IPS DF 6.9 (cell line): ENCODE results near the gene CAPN12.

Source experiments
- DNase-seq: peaks from one replicate; pipeline ENCODE4 v3.0.0-alpha.2; 2013; ENCODE audit warnings: low read depth, low spot score
- H3K27ac ChIP-seq: one replicate; pipeline ENCODE4 v1.5.1; 2013; ENCODE audit warnings: low read length, control low read depth
- H3K27me3 ChIP-seq: 2 replicates; pipeline ENCODE4 v1.6.1; 2013; ENCODE audit warnings: mild to moderate bottlenecking, low read length; ENCODE audit not compliant: control insufficient read depth, insufficient read depth
- H3K36me3 ChIP-seq: 2 replicates; pipeline ENCODE4 v1.6.1; 2013; ENCODE audit warnings: low read length; ENCODE audit not compliant: control insufficient read depth, insufficient read depth
- H3K4me1 ChIP-seq: 2 replicates; pipeline ENCODE4 v1.6.1; 2013; ENCODE audit warnings: low read length; ENCODE audit not compliant: control insufficient read depth, insufficient read depth
- H3K4me3 ChIP-seq: 2 replicates; pipeline ENCODE4 v1.5.1; 2013; ENCODE audit warnings: mild to moderate bottlenecking, low read length
- H3K9me3 ChIP-seq: 2 replicates; pipeline ENCODE4 v1.6.1; 2013; ENCODE audit warnings: low read length, inconsistent platforms; ENCODE audit not compliant: control insufficient read depth, insufficient read depth
- whole genome bisulfite sequencing: extraction: QIAGEN DNeasy Blood & Tissue Kit; methylation state at CpG from one replicate; pipeline ENCODE4 v1.1.7; 2013; ENCODE audit warnings: mixed read lengths, missing lambda C conversion rate; ENCODE audit not compliant: insufficient read length, insufficient coverage; 5-methylcytosine and 5-hydroxymethylcytosine counted together

CAPN12 gene

DNA sequence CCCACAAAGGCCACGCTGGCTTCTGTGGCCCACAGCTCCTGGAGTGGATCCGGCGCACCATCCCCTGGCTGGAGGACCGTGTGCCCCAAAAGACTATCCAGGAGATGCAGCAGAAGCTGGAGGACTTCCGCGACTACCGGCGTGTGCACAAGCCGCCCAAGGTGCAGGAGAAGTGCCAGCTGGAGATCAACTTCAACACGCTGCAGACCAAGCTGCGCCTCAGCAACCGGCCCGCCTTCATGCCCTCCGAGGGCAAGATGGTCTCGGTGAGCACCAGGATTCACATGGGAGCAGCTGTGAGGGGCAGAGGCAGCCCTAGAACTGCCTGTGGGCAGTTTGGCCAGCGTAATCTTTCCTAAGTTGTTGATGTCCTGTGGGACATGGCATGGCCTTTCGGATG, 27.2 kb downstream of the CAPN12 start:
- Histone ChIP-seq H3K27ac (no peak overlapping the region), H3K27me3 (no peaks in the 10 kb centered on the region), H3K4me3 (no peak overlapping the region), H3K9me3 (no peaks in the 10 kb centered on the region), H3K4me1 (no peaks in the 10 kb centered on the region), H3K36me3 (peaks cover 58% of the 10 kb centered on the region)
- WGBS: no CpG with 5 or more reads among the region's 17 CpGs
- no peak for DNase-seq

DNA sequence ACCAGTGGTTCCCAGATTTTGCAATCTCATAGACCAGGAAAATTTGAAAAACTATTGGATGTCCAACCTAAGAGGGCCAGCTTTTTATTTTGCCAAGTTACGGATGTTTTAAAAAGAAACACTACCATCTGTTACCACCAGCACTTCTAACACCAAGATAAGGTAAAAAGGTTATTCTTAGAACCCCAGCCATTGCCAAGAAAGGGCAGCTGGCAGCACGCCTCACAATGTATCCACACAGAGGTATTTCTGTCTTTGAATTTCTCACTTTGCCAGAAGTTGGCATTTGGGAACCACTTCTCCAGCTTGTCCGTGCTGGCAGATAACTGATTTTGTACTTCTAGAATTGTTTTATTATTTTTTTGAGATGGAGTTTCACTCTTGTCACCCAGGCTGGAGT, 28.7 kb downstream of the CAPN12 start:
- H3K27me3 ChIP-seq: no peaks in the 10 kb centered on the region
- H3K4me1 ChIP-seq: no peaks in the 10 kb centered on the region
- WGBS: no CpG with 5 or more reads among the region's 3 CpGs
- no peak overlapping the region for H3K27ac ChIP-seq
- DNase-seq: no peak
- no peak overlapping the region for H3K4me3 ChIP-seq
- H3K9me3 ChIP-seq: no peaks in the 10 kb centered on the region
- peaks cover 57% of the 10 kb centered on the region for H3K36me3 ChIP-seq

DNA sequence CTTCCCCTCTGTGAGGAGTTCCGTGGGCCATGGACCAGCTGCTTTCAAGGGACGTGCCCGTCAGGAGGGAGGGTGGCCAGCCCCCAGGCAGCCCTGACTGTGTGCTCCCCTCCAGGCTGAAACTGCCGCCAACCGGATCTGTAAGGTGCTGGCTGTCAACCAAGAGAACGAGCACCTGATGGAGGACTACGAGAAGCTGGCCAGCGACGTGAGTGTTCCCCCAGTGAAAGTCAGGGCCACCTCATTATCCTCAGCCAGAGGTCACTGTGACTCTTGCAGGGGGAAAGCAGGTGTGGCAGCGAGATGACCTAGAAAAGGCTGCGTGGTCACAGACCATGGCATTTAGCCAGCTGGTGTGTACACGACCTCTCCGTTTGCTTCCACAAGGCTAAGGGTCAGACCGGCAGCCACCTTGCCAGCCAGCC, 29.9 kb downstream of the CAPN12 start:
- H3K36me3 ChIP-seq: peaks cover 61% of the 10 kb centered on the region
- no peaks in the 10 kb centered on the region for H3K9me3 ChIP-seq
- H3K27ac ChIP-seq: no peak overlapping the region
- no peaks in the 10 kb centered on the region for H3K4me1 ChIP-seq
- no peaks in the 10 kb centered on the region for H3K27me3 ChIP-seq
- H3K4me3 ChIP-seq: no peak overlapping the region
- whole genome bisulfite sequencing: no CpG with 5 or more reads among the region's 14 CpGs
- DNase-seq: no peak

DNA sequence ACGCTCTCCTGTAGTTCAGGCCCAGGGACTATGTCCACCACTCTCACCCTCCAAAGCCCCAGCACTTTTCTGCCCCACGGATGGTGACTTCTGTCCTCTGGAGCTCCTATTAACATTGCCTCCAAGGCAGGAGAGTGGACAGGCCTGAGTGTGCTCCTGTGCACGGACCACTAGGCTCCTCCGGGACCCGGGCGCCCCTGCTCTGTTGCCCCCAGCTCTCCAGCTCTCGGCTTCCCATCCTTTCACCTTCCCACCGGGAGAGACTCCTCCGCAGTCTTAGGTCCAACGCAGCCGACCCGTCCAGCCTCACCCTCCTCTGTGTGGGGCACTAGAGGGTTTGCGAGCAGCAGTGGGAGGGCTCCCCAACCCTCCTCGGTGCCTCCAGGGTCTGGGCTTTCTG, 30.4 kb downstream of the CAPN12 start:
- H3K4me3 ChIP-seq: no peak overlapping the region
- H3K36me3 ChIP-seq: peaks cover 62% of the 10 kb centered on the region
- H3K9me3 ChIP-seq: no peaks in the 10 kb centered on the region
- H3K4me1 ChIP-seq: no peaks in the 10 kb centered on the region
- no peaks in the 10 kb centered on the region for H3K27me3 ChIP-seq
- no peak overlapping the region for H3K27ac ChIP-seq
- WGBS: no CpG with 5 or more reads among the region's 14 CpGs
- no peak for DNase-seq

DNA sequence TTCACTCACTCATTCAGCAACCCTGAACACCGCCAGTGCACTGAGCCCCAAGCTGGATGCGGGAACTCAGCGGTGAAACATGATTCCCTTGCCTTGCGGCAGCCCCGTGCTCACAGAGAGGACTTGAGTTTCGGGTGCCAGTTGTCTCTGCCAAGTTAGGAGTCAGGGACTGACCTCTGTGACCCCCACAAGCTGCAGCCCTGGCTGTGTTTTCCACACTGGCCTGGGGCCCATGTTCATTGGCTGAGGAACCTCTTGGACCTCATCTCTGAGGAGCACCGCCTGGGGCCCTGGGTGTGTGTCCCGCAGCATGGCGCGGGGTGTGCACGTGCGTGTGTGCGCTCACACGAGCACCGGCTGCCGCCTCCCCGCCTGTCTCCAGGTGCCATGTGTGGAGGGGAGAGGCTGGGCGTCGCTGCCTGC, 31.0 kb downstream of the CAPN12 start:
- Histone ChIP-seq H3K4me1 (no peaks in the 10 kb centered on the region), H3K36me3 (peaks cover 61% of the 10 kb centered on the region), H3K9me3 (no peaks in the 10 kb centered on the region), H3K27me3 (no peaks in the 10 kb centered on the region), H3K27ac (no peak overlapping the region), H3K4me3 (no peak overlapping the region)
- no CpG with 5 or more reads among the region's 19 CpGs for WGBS
- no peak for DNase-seq

DNA sequence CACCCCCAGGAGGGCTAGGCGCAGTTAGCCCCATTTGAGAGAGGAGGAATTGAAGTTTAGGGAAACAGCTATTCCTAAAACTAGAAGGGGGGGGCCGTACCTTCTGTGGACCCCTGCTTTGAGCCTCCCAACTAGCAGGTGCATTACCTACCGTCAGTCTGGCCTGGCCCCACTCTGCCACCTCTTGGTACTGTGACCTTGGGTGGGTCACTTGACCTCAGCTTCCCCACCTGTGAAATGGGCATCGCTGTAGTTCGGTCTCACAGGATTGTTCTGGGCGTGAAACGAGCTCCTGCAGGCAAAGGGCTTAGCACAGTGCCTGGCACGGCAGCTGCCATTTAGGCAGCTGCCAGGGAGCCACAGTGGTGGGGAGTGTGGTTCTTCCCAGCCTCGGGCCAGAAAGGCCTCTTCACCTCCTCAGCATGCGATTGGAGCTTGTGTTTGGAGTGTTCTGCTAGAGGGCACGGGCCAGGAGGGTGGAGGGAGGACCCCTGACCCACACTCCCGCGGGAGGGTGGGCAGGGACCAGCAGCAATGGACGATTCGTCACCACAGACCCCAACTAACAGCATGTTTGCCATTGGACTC, 32.0 kb downstream of the CAPN12 start:
- no peaks in the 10 kb centered on the region for H3K9me3 ChIP-seq
- no peak for DNase-seq
- peaks cover 63% of the 10 kb centered on the region for H3K36me3 ChIP-seq
- H3K27me3 ChIP-seq: no peaks in the 10 kb centered on the region
- no peak overlapping the region for H3K27ac ChIP-seq
- no CpG with 5 or more reads among the region's 15 CpGs for WGBS
- H3K4me1 ChIP-seq: no peaks in the 10 kb centered on the region
- no peak overlapping the region for H3K4me3 ChIP-seq

DNA sequence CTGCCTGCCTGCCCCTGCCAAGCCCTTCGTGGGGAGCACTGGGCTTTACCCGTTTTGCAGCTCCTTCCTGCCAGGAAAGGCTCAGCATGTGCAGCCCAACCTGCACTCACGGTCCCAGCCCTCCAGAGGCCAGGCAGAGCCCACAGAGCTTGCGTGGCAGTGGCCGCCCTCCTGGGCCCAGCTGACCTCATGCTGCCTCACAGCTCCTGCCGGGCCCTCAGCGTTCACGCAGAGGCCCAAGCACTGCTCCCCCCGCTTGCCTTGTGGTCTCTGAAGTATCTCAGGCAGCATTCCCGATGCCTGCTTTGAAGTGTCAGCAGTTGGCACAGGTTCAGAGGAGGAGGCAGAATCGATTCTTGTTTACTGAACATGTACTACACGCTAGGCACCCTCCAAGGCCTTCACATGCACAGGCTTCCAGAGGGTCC, 32.5 kb downstream of the CAPN12 start:
- no peak overlapping the region for H3K27ac ChIP-seq
- H3K4me3 ChIP-seq: no peak overlapping the region
- no peak for DNase-seq
- H3K36me3 ChIP-seq: peaks cover 61% of the 10 kb centered on the region
- no CpG with 5 or more reads among the region's 12 CpGs for WGBS
- H3K4me1 ChIP-seq: no peaks in the 10 kb centered on the region
- no peaks in the 10 kb centered on the region for H3K9me3 ChIP-seq
- no peaks in the 10 kb centered on the region for H3K27me3 ChIP-seq

DNA sequence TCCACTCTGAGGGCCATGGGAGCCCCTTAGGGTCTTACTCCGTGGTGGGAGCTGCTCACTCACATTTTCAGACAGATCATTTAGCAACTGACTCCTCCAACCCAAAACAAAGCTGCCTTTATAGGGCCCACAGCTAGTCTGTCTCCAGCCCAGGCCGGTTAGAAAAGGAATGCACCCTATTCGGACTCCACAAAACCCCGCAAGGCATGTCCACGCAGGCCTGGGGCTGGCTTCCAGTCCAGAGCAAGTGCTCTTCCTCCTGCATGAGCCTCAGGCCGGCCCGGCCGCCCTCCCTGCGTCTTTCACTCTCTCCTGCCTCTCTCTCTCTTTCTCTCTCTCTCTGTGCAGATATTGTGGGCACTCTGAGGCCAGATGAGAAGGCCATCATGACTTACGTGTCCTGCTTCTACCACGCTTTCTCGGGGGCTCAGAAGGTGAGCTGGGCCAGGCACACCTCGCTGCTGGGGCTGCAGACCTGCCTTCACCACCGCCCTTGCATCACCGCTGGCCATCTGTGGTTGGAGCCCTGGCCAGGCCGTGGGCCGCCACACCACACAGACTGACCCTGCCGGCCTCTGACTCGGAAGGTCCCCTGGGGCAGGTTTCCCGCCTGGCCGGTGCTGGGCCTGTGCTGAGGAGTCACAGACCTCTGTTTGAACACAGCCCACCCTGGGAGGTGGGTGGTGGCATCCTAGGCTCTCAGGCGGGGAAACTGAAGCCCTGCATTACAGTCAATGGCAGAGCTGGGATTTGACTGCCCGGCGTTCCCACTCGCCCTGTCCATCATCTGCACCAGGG, 33.1 kb downstream of the CAPN12 start:
- no peaks in the 10 kb centered on the region for H3K9me3 ChIP-seq
- no peak overlapping the region for H3K27ac ChIP-seq
- peaks cover 65% of the 10 kb centered on the region for H3K36me3 ChIP-seq
- H3K4me3 ChIP-seq: no peak overlapping the region
- no peaks in the 10 kb centered on the region for H3K27me3 ChIP-seq
- no CpG with 5 or more reads among the region's 25 CpGs for WGBS
- no peak for DNase-seq
- H3K4me1 ChIP-seq: no peaks in the 10 kb centered on the region

DNA sequence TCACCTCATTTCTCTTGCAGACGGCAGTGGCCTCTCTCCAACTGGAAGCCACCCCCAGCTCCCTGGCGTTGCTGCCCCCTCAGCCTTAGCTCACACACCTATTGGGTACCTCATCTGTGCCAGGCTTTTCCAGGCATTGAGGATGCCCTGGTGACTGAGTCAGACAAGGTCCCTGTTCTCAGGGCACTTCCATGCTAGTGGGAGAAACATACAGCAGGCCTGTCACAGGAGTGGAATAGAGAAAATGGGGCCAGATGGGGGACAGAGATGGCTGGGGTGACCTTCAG, 33.9 kb downstream of the CAPN12 start:
- no peaks in the 10 kb centered on the region for H3K4me1 ChIP-seq
- no peak for DNase-seq
- H3K27me3 ChIP-seq: no peaks in the 10 kb centered on the region
- no peaks in the 10 kb centered on the region for H3K9me3 ChIP-seq
- no CpG with 5 or more reads among the region's 2 CpGs for WGBS
- H3K27ac ChIP-seq: no peak overlapping the region
- peaks cover 73% of the 10 kb centered on the region for H3K36me3 ChIP-seq
- H3K4me3 ChIP-seq: no peak overlapping the region

DNA sequence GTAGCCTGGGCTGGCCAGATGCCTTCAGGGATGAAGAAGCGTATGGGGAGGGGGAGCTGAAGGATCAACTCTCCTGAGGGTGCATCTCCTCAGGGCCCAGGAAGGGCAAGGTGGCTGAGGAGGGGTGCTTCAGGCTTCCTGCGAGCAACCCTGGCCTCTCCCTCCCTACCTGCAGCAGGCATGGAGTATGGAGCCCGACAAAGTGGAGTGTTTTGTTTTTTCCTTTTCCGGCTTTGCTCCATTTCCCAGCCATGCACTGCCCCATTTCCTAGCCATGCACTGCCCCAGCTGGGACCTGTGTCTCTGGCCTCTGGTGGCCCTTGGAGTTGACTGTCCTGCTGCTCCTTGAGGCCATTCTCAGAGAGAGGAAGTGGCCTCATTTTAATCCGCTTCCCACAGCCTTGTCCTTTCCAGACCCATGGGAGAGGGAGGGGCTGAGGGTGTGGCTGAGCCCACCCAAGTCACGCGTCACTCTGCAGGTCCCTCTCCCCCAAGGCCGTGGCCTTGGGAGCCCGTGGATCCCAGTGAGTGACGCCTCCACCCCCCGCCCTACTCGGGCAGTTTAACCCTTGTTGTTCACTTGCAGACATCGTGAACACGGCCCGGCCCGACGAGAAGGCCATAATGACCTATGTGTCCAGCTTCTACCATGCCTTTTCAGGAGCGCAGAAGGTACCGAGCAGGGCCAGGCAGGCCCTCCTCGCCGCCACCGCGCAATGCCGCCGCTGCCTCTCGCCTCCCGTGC, 34.4 kb downstream of the CAPN12 start:
- H3K36me3 ChIP-seq: peaks cover 78% of the 10 kb centered on the region
- WGBS: no CpG with 5 or more reads among the region's 27 CpGs

More for the DNA sequence above, 34.4 kb downstream of the CAPN12 start:
- Histone ChIP-seq H3K27me3 (no peaks in the 10 kb centered on the region), H3K4me1 (no peaks in the 10 kb centered on the region), H3K4me3 (no peak overlapping the region), H3K27ac (no peak overlapping the region), H3K9me3 (no peaks in the 10 kb centered on the region)
- DNase-seq: no peak
